UCSD-AML1 (cell line): ENCODE results near the gene LRRC70.
"Not testable (repeated sequence)": the region's sequence is repeated elsewhere in the genome, so short reads cannot be mapped to it uniquely, and the experiment has no call there.

Experiments
- DNase-seq: peaks from one replicate; lab custom pipeline; 2025; ENCODE audit not compliant: unreplicated experiment; lab: John Stamatoyannopoulos, UW

LRRC70 gene, protein sequence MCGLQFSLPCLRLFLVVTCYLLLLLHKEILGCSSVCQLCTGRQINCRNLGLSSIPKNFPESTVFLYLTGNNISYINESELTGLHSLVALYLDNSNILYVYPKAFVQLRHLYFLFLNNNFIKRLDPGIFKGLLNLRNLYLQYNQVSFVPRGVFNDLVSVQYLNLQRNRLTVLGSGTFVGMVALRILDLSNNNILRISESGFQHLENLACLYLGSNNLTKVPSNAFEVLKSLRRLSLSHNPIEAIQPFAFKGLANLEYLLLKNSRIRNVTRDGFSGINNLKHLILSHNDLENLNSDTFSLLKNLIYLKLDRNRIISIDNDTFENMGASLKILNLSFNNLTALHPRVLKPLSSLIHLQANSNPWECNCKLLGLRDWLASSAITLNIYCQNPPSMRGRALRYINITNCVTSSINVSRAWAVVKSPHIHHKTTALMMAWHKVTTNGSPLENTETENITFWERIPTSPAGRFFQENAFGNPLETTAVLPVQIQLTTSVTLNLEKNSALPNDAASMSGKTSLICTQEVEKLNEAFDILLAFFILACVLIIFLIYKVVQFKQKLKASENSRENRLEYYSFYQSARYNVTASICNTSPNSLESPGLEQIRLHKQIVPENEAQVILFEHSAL

DNA sequence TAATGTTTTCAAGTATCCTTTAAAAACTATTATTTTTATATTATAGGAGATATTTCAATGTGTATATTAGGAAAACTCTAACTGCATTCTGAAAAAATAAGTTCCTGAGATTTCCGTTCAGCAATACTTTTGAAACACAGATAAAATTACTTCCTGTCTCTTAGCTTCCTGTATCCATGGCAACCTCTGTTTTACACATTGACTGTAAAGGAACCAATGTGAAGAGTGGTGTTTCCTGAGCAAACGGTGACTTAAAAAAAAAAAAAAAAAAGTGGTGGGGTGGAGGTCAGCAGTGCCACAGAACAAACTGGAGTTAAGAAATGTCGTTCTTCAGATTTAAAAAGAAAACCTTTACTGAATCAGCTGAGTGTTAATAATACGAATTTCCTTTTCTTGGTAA, at the start of gene LRRC70:
Gene LRRC70 (plus strand): TSS at position 280 of the 400 bp plus-strand sequence. CDS start 620 bp downstream, outside the sequence.
- DNase-seq, result no peak

- no peak for DNase-seq
Measured at GRCh38 chr5:62533597-62533996, 45.0 kb upstream of the LRRC70 start.

- no peak for DNase-seq
Measured at GRCh38 chr5:62534461-62535236, 44.0 kb upstream of the LRRC70 start.

GRCh38 chr5:62536232-62536631, 42.4 kb upstream of the LRRC70 start:
- no peak for DNase-seq

- no peak for DNase-seq
Measured at GRCh38 chr5:62536783-62537182, 41.8 kb upstream of the LRRC70 start.

DNA sequence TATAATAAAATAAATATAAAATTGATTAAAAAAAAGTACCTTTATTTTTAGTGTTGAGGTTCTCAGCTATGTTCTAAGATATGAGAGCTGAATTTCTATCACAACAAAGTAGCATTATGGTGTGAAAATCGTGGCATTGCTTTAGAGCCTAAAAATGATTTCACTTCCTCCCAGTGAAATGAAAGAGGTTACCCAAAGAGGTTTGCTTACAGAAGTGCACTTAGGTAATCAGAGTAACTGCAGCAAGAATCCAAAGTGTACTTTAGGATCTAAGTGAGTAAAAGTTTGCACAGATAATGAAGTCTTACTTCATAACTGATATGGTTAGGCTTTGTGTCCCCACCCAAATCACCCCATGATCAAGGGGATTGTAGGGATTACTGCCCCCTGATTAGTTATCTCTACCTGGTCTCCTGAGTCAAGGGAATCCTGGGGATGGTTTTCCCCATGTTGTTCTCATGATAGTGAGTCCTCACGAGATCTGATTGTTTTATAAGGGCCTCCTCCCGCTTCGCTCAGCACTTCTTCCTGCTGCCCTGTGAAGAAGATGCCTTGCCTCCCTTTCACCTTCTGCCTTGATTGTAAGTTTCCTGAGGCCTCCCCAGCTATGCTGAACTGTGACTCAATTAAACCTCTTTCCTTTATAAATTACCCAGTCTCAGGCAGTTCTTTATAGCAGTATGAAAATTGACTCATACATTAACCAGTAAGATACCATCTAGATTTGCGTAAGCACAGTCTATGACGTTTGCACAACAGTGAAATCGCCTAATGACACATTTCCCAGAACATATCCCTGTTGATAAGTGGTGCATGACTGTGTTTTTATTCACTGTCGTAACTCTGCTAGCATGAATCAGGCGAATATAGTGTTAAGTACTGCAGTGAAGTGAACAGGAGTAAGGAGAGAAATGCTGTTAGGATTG, 40.3 kb upstream of the LRRC70 start:
- DNase-seq, result no peak

DNA sequence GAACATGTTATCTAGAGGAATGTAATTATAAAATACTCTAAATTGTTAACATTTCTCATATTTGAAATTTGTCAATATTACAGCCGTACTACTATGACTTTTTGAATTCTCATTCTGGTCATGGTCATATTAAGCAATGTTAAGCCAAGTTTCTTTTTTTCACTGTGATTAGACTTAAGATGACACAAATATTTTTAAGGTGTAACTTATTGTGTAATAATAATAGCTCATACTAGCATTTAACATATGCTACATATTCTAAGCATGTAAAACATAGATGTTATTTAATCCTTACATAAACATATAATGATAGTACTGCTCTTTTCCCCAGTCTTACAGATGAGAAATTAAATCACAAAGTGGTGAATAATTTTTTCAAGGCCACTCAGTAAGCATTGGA, 35.9 kb upstream of the LRRC70 start:
- no peak for DNase-seq

DNA sequence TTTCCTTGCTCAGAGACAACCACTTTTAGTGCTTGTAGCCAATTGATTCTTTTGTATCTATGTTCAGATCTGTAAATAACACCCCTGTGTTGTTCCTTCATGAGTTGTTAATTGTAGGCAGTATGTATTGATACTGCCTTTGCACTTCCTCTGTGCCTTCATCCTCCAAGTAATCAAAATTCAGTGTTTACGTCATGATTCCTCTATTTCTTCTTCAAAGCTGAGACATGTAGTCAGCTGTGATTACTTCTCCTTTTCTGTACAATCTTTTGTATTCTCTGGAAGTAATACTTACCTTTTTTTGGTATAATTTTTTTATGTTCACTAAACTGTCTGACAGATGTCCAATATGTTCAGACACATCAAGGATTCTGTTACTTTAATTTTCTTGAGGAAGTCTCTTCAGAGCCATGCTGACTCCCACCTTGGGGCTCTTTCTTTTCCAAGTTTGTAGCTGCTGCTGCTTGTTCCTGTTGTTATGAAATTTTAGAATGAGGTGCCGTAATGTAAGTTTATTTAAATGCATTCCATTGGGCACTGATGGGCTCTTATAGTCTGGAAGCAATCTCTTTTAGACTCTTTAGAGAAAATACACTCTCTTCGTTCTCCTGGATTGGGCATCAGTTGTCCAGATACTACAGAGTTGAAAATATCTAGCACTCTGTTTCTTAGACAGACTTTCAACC, 30.5 kb upstream of the LRRC70 start:
- no peak for DNase-seq

DNA sequence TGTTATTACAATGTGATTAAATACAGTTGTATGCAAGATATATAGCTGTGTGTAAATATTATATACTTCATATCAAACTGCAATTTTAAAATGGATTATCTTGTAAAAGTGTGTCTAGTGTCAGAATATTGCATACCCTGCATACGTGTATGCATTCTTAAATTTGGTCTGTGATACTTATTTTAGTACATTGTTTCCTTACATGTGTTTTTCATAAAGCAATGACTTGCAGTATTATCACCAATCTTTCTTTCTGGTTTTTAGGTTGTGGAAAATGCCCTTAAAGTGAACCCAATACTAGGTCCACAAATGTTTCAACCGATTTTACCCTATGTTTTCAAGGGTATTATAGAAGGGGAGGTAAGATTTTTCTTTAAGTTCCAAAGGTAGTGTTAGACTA, 28.5 kb upstream of the LRRC70 start:
- no peak for DNase-seq

- DNase-seq, result no peak
Measured at GRCh38 chr5:62555930-62556329, 22.7 kb upstream of the LRRC70 start.

- no peak for DNase-seq
Measured at GRCh38 chr5:62558941-62559340, 19.7 kb upstream of the LRRC70 start.

DNA sequence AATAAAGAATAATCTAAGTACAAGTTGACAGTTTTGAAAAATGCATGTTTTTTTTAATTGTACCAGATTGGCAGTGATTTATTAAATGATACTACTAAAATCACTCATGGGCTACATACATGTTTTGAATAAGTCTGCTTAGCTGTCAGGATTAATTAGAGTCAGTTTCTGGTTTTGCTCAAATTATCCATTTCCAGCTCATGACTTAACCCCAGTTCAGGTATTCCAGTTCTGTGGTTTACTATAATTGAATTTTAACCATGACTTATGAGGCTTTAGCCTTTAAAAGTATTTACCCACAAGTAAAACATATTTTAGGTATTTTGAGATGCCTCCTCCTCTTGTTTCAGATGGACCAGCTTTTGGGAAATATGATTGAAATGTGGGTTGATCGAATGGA, 17.8 kb upstream of the LRRC70 start:
- DNase-seq, result no peak

DNA sequence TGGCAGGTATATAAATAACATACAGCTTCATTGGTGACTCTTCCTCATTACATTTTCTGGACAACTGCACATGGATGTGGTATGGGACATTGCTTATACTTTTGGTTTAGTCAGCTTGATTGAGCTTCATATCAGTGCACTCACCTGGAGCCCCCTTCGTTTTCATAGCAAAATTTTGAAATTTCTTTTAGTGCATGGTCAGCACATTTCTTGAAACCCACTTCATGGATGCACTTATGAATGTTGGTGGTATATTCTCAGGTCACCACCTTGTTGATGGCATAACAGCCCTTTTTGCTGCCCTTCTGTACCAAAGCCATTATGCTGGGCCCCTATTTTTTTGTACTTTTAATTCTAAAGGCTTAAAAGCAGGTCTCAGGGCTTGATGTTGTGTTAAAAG, 16.7 kb upstream of the LRRC70 start:
- DNase-seq, result no peak

DNA sequence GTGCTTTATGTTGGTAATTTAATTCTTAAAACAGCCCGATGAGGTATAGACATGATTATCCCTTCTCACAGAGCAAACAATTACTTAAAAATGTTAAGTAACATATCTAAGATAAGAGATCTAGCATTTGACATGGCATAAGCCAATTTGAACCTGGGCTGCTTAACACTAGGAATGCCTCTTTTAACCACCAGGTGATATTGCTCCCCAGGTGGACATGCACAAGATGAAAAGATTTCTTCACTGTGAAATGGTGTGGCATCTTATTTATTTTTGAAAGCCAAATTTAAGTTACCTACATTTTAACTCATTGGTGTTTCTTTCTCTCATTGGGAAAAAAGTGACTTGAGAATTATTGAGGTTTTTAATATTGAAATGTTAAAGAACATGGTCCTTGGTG, 15.8 kb upstream of the LRRC70 start:
- DNase-seq, result no peak

DNA sequence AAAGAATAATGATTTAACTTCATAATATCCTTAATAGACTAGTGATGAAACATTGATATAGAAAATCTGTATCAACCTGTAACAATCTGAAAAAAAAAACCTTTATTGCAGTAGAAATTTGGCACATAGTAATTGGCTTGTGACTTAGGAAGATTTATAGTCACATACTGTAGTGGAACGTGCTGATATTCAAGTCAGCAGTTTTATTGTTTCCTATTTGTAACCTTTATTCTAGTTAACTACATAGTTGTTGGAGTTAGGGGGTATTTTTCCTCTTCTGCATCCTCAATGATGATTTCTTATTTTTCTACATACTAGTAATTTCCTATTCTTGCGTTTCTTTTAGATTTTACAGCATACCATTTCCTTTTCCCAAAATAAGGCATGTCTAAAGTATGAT, 14.5 kb upstream of the LRRC70 start:
- DNase-seq, result no peak

DNA sequence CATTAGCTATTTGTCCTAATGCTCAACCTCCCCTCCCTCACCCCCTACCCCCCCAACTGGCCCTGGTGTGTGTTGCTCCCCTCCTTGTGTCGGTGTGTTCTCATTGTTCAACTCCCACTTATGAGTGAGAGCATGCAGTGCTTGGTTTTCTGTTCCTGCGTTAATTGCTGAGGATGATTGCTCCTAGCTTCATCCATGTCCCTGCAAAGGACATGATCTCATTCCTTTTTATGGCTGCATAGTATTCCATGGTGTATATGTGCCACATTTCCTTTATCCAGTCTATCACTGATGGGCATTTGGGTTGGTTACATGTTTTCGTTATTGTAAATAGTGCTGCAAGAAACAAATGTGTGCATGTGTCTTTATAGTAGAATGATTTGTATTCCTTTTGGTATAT, 12.9 kb upstream of the LRRC70 start:
- DNase-seq, result not testable (repeated sequence)

DNA sequence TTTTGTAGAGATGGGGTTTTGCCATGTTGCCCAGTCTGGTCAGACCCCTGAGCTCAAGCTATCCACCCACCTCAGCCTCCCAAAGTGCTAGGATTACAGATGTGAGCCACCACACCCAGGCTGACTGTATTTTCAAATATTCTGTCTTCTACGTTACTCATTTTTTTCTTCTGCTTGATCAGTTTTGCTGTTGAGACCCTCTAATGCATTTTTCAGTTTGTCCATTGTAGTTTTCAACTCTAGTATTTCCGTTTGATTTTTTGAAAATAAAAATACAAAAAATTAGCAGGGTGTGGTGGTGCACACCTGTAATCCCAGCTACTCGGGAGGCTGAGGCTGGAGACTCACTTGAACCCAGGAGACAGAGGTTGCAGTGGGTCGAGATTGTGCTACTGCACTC, 10.5 kb upstream of the LRRC70 start:
- DNase-seq, result no peak

DNA sequence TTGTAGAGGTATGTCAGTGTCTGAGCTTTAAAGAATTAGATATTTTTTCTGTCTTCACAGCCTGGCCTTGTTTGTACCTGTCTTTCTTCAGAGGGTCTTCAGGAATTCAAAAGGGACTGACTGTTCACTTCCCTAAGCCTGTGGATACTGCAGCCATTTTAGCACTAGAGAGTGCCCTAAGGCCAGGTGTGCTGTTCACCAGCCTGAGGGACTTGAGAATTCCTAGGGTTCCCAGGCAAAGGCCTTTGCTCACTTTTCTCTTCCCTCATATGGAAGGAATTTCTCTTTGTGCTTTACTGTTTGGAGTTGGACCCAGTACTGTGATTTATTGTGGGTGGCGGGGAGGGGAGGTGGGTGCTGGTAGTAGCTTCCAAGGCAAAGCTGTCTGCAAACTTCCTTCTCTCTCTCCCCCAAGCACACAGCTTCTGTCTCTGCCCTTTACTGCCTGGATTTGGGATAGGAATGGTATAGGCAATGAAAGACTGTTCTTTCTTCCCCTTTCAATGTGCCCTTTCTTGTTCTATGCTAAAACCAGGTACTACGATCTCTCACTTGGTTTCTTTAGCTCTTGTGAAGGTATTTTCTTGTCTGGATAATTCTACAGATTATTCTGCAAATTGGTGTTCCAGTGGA, 9.7 kb upstream of the LRRC70 start:
- no peak for DNase-seq

- DNase-seq, result no peak
Measured at GRCh38 chr5:62569470-62569869, 9.1 kb upstream of the LRRC70 start.
